Measurements from ENCODE around the gene WNT10A.

Gene WNT10A

GRCh38 chr2:218908721-218909619, 28.3 kb downstream of the WNT10A start (continued):
- TF ChIP-seq, protein P1, sequence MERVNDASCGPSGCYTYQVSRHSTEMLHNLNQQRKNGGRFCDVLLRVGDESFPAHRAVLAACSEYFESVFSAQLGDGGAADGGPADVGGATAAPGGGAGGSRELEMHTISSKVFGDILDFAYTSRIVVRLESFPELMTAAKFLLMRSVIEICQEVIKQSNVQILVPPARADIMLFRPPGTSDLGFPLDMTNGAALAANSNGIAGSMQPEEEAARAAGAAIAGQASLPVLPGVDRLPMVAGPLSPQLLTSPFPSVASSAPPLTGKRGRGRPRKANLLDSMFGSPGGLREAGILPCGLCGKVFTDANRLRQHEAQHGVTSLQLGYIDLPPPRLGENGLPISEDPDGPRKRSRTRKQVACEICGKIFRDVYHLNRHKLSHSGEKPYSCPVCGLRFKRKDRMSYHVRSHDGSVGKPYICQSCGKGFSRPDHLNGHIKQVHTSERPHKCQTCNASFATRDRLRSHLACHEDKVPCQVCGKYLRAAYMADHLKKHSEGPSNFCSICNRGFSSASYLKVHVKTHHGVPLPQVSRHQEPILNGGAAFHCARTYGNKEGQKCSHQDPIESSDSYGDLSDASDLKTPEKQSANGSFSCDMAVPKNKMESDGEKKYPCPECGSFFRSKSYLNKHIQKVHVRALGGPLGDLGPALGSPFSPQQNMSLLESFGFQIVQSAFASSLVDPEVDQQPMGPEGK (tag by site-specific recombination; IDR thresholded peaks at IDR 0.05), result peak; percentile 87
- TF ChIP-seq, protein P2, sequence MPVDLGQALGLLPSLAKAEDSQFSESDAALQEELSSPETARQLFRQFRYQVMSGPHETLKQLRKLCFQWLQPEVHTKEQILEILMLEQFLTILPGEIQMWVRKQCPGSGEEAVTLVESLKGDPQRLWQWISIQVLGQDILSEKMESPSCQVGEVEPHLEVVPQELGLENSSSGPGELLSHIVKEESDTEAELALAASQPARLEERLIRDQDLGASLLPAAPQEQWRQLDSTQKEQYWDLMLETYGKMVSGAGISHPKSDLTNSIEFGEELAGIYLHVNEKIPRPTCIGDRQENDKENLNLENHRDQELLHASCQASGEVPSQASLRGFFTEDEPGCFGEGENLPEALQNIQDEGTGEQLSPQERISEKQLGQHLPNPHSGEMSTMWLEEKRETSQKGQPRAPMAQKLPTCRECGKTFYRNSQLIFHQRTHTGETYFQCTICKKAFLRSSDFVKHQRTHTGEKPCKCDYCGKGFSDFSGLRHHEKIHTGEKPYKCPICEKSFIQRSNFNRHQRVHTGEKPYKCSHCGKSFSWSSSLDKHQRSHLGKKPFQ (tag by site-specific recombination; IDR thresholded peaks at IDR 0.05), result no peak; the same call in 1 of the 2 replicates
- TF ChIP-seq GLIS1 (tag by site-specific recombination; IDR thresholded peaks at IDR 0.05), result peak; percentile 62
- TF ChIP-seq REST (tag by site-specific recombination; IDR thresholded peaks at IDR 0.05), result peak; percentile 60
- no peak for TF ChIP-seq ZNF776 (tag by site-specific recombination; IDR thresholded peaks at IDR 0.05; ENCODE audit: borderline replicate concordance)
- TF ChIP-seq, protein P3, sequence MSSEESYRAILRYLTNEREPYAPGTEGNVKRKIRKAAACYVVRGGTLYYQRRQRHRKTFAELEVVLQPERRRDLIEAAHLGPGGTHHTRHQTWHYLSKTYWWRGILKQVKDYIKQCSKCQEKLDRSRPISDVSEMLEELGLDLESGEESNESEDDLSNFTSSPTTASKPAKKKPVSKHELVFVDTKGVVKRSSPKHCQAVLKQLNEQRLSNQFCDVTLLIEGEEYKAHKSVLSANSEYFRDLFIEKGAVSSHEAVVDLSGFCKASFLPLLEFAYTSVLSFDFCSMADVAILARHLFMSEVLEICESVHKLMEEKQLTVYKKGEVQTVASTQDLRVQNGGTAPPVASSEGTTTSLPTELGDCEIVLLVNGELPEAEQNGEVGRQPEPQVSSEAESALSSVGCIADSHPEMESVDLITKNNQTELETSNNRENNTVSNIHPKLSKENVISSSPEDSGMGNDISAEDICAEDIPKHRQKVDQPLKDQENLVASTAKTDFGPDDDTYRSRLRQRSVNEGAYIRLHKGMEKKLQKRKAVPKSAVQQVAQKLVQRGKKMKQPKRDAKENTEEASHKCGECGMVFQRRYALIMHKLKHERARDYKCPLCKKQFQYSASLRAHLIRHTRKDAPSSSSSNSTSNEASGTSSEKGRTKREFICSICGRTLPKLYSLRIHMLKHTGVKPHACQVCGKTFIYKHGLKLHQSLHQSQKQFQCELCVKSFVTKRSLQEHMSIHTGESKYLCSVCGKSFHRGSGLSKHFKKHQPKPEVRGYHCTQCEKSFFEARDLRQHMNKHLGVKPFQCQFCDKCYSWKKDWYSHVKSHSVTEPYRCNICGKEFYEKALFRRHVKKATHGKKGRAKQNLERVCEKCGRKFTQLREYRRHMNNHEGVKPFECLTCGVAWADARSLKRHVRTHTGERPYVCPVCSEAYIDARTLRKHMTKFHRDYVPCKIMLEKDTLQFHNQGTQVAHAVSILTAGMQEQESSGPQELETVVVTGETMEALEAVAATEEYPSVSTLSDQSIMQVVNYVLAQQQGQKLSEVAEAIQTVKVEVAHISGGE (tag by site-specific recombination; conservative IDR thresholded peaks at IDR 0.05; ENCODE audit: low read depth), result no peak
- TF ChIP-seq ZNF843 (tag by site-specific recombination; IDR thresholded peaks at IDR 0.05), result 0 out of 2 replicates have a peak, but pooled peaks have one; percentile 65
- no peak for TF ChIP-seq ZNF621 (tag by site-specific recombination; IDR thresholded peaks at IDR 0.05)
- no peak for TF ChIP-seq ZNF354C (tag by site-specific recombination; IDR thresholded peaks at IDR 0.05; ENCODE audit: borderline replicate concordance, low read depth)
- TF ChIP-seq ZNF311 (tag by site-specific recombination; IDR thresholded peaks at IDR 0.05; ENCODE audit: borderline replicate concordance), result no peak
- TF ChIP-seq, protein P4, sequence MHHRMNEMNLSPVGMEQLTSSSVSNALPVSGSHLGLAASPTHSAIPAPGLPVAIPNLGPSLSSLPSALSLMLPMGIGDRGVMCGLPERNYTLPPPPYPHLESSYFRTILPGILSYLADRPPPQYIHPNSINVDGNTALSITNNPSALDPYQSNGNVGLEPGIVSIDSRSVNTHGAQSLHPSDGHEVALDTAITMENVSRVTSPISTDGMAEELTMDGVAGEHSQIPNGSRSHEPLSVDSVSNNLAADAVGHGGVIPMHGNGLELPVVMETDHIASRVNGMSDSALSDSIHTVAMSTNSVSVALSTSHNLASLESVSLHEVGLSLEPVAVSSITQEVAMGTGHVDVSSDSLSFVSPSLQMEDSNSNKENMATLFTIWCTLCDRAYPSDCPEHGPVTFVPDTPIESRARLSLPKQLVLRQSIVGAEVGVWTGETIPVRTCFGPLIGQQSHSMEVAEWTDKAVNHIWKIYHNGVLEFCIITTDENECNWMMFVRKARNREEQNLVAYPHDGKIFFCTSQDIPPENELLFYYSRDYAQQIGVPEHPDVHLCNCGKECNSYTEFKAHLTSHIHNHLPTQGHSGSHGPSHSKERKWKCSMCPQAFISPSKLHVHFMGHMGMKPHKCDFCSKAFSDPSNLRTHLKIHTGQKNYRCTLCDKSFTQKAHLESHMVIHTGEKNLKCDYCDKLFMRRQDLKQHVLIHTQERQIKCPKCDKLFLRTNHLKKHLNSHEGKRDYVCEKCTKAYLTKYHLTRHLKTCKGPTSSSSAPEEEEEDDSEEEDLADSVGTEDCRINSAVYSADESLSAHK (tag by site-specific recombination; IDR thresholded peaks at IDR 0.05), result no peak
- TF ChIP-seq ZNF501 (tag by site-specific recombination; IDR thresholded peaks at IDR 0.05), result peak; percentile 86
- TF ChIP-seq, protein P5, sequence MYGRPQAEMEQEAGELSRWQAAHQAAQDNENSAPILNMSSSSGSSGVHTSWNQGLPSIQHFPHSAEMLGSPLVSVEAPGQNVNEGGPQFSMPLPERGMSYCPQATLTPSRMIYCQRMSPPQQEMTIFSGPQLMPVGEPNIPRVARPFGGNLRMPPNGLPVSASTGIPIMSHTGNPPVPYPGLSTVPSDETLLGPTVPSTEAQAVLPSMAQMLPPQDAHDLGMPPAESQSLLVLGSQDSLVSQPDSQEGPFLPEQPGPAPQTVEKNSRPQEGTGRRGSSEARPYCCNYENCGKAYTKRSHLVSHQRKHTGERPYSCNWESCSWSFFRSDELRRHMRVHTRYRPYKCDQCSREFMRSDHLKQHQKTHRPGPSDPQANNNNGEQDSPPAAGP (tag by site-specific recombination; IDR thresholded peaks at IDR 0.05), result peak; percentile 74; the same call in 1 of the 2 replicates
- peak; percentile 78 for TF ChIP-seq ZNF341 (tag by site-specific recombination; IDR thresholded peaks at IDR 0.05; ENCODE audit: low read depth)
- peak; percentile 84 for TF ChIP-seq ZBTB7A (tag by site-specific recombination; IDR thresholded peaks at IDR 0.05; ENCODE audit: low read depth)
- peak; percentile 73; the same call in 1 of the 2 replicates for TF ChIP-seq ZNF561 (tag by site-specific recombination; IDR thresholded peaks at IDR 0.05; ENCODE audit: borderline replicate concordance)
- no peak for TF ChIP-seq ZNF658 (tag by site-specific recombination; IDR thresholded peaks at IDR 0.05)
- TF ChIP-seq ZNF701 (tag by site-specific recombination; IDR thresholded peaks at IDR 0.05), result no peak
- TF ChIP-seq ZNF560 (tag by site-specific recombination; IDR thresholded peaks at IDR 0.05; ENCODE audit: borderline replicate concordance), result no peak
